Measurements from ENCODE around the gene GJD2. TPM values are rescaled to one million over a fixed set of nuclear protein-coding genes. Genes with fewer than 3 reads are reported as not detected.

Gene GJD2
- total RNA-seq, 1 experiment from 2014 or later, result not detected

- Mint-ChIP-seq H3K4me1 (peaks cover 15 to 17% of the 10 kb centered on the region in 2 experiments), H3K9me3 (peaks cover 6 to 10% of the 10 kb centered on the region in 2 experiments), H3K27me3 (ENCODE audit: low read depth) (peaks cover 4% of the 10 kb centered on the region), H3K27ac (no peak overlapping the region), H3K4me3 (no peak overlapping the region), H3K36me3 (ENCODE audit: insufficient read depth in 1 of 3, low read depth in 3 of 3) (peaks cover 0 to 7% (median 3%) of the 10 kb centered on the region in 3 experiments; a peak in 4 of 7 replicates)
- Histone ChIP-seq H2BK120ac (ENCODE audit: low read depth, low read length, poor library complexity, severe bottlenecking) (no peak overlapping the region), H4K5ac (ENCODE audit: insufficient read length, low read depth, low read length) (no peak overlapping the region), H3K14ac (ENCODE audit: insufficient read depth, low read length) (no peak overlapping the region), H2BK20ac (ENCODE audit: low read depth, low read length, poor library complexity, severe bottlenecking) (no peak overlapping the region), H3K9ac (ENCODE audit: extremely low read depth, insufficient read length, low read length) (no peak overlapping the region), H3K56ac (ENCODE audit: insufficient read length, low read depth, low read length) (no peak overlapping the region), H2AK5ac (ENCODE audit: insufficient read length, low read length) (no peak overlapping the region), H3K79me1 (ENCODE audit: insufficient read depth, low read depth, low read length, poor library complexity, severe bottlenecking) (no peaks in the 10 kb centered on the region), H3K9me3 (ENCODE audit: control insufficient read depth, low read depth, low read length) (no peaks in the 10 kb centered on the region), H3K4ac (ENCODE audit: low read depth, low read length) (no peak overlapping the region), H3K23ac (ENCODE audit: insufficient read length, low read depth, low read length) (no peak overlapping the region), H3K27me3 (ENCODE audit: insufficient read depth, low read length) (no peaks in the 10 kb centered on the region), H3K4me2 (ENCODE audit: insufficient read depth, insufficient read length, low read length) (no peak overlapping the region), H2BK12ac (ENCODE audit: insufficient read length, low read depth, low read length) (no peak overlapping the region), H4K8ac (replicated peaks; ENCODE audit: insufficient read length, low read depth, low read length) (no peak overlapping the region), H3K23me2 (ENCODE audit: insufficient read length, low read depth, low read length, poor library complexity, severe bottlenecking) (no peaks in the 10 kb centered on the region), H3K27ac (ENCODE audit: insufficient read length, low read depth, low read length) (no peak overlapping the region), H2BK15ac (ENCODE audit: low read depth, low read length) (no peak overlapping the region), H3T11ph (ENCODE audit: low read length) (no peak overlapping the region), H2AFZ (ENCODE audit: low read length) (no peak overlapping the region), H3K79me2 (ENCODE audit: insufficient read depth, low read length) (no peaks in the 10 kb centered on the region), H4K91ac (ENCODE audit: insufficient read length, low read depth, low read length) (no peak overlapping the region), H3K18ac (ENCODE audit: insufficient read length, low read depth, low read length) (no peak overlapping the region), H4K20me1 (ENCODE audit: control insufficient read depth, insufficient read depth, insufficient read length) (no peaks in the 10 kb centered on the region), H3K4me1 (ENCODE audit: insufficient read depth, low read length) (peaks cover 2% of the 10 kb centered on the region; the same call in 1 of the 2 replicates), H2BK5ac (ENCODE audit: insufficient read length, low read length) (no peak overlapping the region)
- TF ChIP-seq CTCF (conservative IDR thresholded peaks at IDR 0.05), result no peak
- DNase-seq, result no peak
- no CpG with 5 or more reads among the region's 1 CpG for WGBS (ENCODE audit: extremely low coverage, insufficient read length, low lambda C conversion rate)
Observed at GRCh38 chr15:34802371-34802770, 47.6 kb upstream of the GJD2 start.
